Stimulated activated naive CD8-positive, alpha-beta T cell treated with anti-CD3 and anti-CD28 coated beads, Interleukin-15, Interleukin-2, amounts not matched to agents 100 ng/mL and 50 ng/mL, for 24 hours (primary cell): ENCODE data around the gene MRPS27.

ENCODE experiments used
- H3K27ac Mint-ChIP-seq: one replicate; pipeline ENCODE4 v1.8.0; 2021; ENCODE audit warnings: mild to moderate bottlenecking, mixed read lengths
- H3K27me3 Mint-ChIP-seq: one replicate; pipeline ENCODE4 v1.8.0; 2021; ENCODE audit warnings: mixed read lengths
- H3K36me3 Mint-ChIP-seq: one replicate; pipeline ENCODE4 v1.8.0; 2021; ENCODE audit warnings: low read depth, mixed read lengths
- H3K4me1 Mint-ChIP-seq: one replicate; pipeline ENCODE4 v1.8.0; 2021; ENCODE audit warnings: low read depth, mixed read lengths
- H3K4me3 Mint-ChIP-seq: one replicate; pipeline ENCODE4 v1.8.0; 2021; ENCODE audit warnings: mild to moderate bottlenecking, mixed read lengths
- H3K9me3 Mint-ChIP-seq: one replicate; pipeline ENCODE4 v1.8.0; 2021; ENCODE audit warnings: mixed read lengths

MRPS27 gene

DNA sequence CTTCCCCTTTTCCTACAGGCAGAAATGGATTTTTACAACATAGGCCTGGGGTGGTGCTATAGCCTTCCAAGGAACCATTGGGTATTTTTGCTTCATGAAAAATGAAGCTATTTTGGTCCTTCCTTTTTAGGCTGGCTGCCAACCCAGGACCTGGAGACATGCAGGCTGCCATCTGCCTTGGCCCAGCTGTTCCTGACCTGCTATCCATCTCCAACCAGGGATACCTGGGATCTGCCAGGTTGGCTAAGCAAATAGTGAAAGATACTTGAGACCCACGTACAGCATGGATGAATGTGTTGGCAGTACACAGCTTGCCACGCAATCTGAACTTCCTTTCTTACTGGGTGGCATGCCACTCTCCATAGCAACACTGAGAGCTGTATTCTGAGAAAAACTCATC is 31.1 kb downstream of the MRPS27 start:
- H3K4me1 Mint-ChIP-seq: peaks cover 17% of the 10 kb centered on the region
- peaks cover 69% of the 10 kb centered on the region for H3K36me3 Mint-ChIP-seq
- H3K27me3 Mint-ChIP-seq: no peaks in the 10 kb centered on the region
- H3K9me3 Mint-ChIP-seq: no peaks in the 10 kb centered on the region
- no peak overlapping the region for H3K4me3 Mint-ChIP-seq
- no peak overlapping the region for H3K27ac Mint-ChIP-seq

DNA sequence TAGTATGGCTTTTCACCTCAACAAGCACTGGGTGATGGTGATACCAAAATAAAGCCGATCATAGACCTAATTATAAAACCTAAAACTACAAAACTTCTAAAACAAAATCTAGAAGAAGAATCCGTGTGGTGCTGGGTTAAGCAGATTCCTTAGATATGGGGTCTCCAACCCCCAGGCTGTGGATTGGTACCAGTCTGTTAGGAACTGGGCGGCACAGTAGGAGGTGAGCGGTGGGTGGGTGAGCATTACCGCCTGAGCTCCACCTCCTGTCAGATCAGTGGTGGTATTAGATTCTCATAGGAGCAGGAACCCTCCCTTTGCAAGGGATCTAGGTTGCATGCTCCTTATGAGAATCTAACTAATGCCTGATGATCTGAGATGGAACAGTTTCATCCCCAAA is 33.2 kb downstream of the MRPS27 start:
- no peak overlapping the region for H3K4me3 Mint-ChIP-seq
- peaks cover 12% of the 10 kb centered on the region for H3K4me1 Mint-ChIP-seq
- H3K27ac Mint-ChIP-seq: no peak overlapping the region
- no peaks in the 10 kb centered on the region for H3K27me3 Mint-ChIP-seq
- H3K9me3 Mint-ChIP-seq: no peaks in the 10 kb centered on the region
- peaks cover 69% of the 10 kb centered on the region for H3K36me3 Mint-ChIP-seq

DNA sequence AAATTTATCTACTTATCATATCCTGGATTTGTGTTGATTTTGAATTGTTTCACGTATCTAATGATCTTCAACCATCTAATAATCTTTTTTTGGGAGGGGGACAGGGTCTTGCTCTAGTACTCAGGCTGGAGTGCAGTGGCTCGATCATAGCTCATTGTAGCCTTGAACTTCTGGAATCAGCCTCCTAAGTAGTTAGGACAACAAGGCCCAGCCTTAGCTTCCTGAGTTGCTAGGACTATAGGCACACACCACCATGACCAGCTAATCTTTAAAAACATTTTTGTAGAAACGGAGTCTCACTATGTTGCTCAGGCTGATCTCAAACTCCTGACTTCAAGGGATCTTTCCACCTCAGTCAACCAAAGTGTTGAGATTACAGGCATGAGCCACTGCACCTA is 34.6 kb downstream of the MRPS27 start:
- Mint-ChIP-seq H3K4me1 (peaks cover 12% of the 10 kb centered on the region), H3K9me3 (no peaks in the 10 kb centered on the region), H3K27me3 (no peaks in the 10 kb centered on the region), H3K27ac (no peak overlapping the region), H3K36me3 (peaks cover 69% of the 10 kb centered on the region), H3K4me3 (no peak overlapping the region)

DNA sequence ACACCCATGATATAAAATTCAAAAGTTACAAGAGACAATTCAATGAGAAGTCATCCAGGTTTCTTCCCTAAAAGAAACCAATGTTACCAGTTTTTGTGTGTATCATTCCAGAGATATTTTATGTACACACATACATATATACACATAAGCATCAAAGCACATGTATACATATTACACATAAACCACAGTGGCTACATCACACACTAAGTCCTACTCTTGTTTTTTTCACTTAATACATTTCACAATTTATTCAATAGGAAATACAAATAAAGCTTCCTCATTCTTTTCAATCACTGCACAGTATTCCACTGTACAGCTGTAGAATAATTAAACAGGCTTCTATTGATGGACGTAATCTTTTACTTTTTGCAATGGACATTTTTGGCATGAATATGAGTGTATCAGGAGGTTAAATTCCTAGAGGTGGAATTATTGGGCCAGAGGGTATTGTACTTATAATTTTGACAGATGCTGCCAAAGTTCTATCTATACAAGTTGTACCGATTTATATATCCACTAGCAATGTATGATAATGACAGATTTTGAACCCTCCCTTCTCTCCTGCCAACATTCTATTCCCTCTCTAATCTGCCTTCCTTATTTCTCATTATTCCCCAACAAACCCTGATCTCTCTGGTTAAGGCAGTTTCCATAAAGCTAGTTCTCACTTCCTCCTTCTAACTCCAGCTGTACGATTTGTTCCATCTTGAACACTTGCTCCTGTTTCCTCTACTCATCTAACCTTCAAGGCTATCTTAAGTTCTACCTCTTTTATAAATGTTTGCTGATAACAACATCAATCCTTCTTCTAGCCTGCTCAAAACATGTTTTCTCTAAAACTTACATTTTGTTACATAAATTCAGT is 35.2 kb downstream of the MRPS27 start:
- Mint-ChIP-seq H3K27ac (no peak overlapping the region), H3K4me3 (no peak overlapping the region), H3K4me1 (peaks cover 9% of the 10 kb centered on the region)

DNA sequence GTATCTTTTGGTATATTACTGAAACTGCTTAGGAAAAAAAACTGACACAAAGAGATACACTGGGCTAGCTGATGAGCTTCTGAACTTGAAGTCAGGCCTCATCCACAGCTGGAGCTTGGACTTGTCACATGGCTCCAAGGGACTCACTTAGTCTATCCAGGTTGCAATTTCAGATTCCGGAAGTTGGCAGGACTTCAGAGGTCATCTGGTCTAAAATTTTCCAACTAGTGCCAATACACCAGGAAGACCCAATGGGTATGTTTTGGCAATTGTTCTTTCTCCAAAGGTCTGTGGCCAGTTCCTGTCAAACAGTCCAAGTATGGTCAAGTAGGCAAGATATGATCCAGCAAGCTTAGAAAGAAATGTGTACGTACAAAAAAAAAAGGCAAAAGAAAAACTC is 36.7 kb downstream of the MRPS27 start:
- peak overlapping the region; percentile 62 for H3K27ac Mint-ChIP-seq
- peaks cover 69% of the 10 kb centered on the region for H3K36me3 Mint-ChIP-seq
- H3K4me1 Mint-ChIP-seq: peaks cover 9% of the 10 kb centered on the region
- H3K9me3 Mint-ChIP-seq: no peaks in the 10 kb centered on the region
- H3K27me3 Mint-ChIP-seq: no peaks in the 10 kb centered on the region
- H3K4me3 Mint-ChIP-seq: no peak overlapping the region

More for the DNA sequence above, 35.2 kb downstream of the MRPS27 start:
- Mint-ChIP-seq H3K27me3 (no peaks in the 10 kb centered on the region), H3K9me3 (no peaks in the 10 kb centered on the region), H3K36me3 (peaks cover 66% of the 10 kb centered on the region)

DNA sequence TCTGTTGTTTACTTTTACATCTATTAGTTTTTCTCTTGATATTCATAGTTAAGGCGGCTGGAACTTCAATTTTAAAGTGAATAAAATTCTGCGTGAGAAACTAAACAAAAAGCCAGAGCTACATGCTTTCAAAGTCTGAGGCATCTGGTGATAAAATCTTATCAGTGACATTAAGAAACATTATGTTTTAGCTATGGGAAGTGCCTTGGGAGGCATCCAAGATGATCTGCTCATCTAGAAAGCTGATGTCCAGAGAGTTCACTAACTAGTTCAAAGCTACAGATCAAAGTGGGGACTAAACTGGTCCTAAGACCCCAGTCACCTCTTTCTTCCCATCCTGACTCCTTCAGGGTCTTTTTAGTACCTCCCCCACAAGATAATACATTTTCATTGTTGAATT is 37.2 kb downstream of the MRPS27 start:
- Mint-ChIP-seq H3K27ac (no peak overlapping the region), H3K9me3 (no peaks in the 10 kb centered on the region), H3K27me3 (no peaks in the 10 kb centered on the region), H3K4me1 (peaks cover 9% of the 10 kb centered on the region), H3K4me3 (no peak overlapping the region), H3K36me3 (peaks cover 70% of the 10 kb centered on the region)

DNA sequence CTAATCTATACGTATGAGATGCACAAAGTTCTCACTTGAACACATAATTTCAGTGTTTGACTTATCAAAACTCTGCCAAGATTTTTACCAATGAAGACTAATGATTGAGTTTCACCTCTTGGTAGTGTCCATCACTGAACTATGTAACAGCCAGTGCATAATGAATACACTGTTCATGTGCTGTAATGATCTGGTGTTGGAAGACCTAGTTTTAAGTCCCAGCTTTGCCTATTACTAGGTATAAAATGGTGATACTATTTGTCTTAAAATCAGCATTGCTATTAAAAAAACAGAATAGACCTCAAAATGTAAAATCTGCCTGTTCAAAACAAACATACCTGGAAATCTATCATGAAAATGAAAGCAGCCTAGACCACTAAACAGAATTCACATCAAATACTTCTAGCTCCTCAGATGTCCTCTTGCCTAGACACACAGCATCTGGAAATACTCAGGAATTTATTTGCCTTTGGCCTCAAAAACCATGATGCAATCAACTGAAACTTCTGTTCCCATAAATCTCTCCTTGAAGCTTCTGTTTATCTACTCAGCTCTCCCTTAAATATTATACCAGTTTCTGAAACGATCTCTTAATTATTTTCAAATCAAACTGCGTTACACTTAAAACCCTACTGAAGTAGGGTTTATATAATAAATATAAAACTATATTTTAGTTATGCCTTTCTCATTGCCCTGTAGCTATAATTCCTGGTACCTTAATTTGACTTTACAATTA is 38.1 kb downstream of the MRPS27 start:
- no peaks in the 10 kb centered on the region for H3K27me3 Mint-ChIP-seq
- no peak overlapping the region for H3K4me3 Mint-ChIP-seq
- H3K36me3 Mint-ChIP-seq: peaks cover 73% of the 10 kb centered on the region
- H3K27ac Mint-ChIP-seq: peak overlapping the region; percentile 7
- peaks cover 13% of the 10 kb centered on the region for H3K4me1 Mint-ChIP-seq
- H3K9me3 Mint-ChIP-seq: no peaks in the 10 kb centered on the region

DNA sequence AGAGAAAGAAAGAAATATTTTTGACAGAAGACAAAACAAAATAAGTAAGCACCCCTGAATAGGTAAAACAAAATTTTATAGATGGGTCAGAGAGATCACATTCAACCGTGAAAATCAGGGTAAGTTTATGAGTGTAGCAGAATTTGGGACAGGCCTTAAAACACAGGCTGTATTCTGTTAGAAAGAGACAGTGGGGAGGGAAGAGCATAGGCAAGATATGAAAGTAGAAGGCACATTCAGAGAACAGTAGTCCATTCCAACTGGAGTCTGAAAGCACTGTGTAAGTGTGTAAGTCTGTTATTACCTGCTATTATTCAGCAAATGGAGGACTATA is 38.6 kb downstream of the MRPS27 start:
- H3K4me3 Mint-ChIP-seq: no peak overlapping the region
- no peaks in the 10 kb centered on the region for H3K27me3 Mint-ChIP-seq
- H3K27ac Mint-ChIP-seq: no peak overlapping the region
- peaks cover 73% of the 10 kb centered on the region for H3K36me3 Mint-ChIP-seq
- peaks cover 13% of the 10 kb centered on the region for H3K4me1 Mint-ChIP-seq
- H3K9me3 Mint-ChIP-seq: no peaks in the 10 kb centered on the region

DNA sequence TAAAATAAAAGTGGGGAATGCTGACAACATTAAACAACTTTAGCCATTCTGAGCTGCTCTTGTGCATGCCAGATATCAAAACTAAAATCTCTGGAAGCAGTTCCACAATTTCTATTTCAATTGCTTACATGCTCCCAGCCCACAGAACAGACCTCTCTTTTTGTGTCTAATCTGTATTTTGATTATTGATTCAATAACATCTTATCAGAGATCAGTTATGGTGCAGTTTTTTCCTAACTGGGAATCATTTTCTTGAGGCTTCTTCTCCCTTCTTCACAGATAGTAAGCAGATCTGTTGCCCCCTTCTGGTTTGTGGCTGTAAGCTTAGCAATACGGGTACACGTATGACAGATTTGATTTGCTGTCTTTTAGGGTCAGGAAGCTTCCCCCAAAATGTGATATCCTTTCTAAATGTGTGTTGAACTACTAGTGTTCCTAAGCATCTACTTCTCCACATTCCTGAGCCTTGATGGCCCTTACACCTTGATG is 39.4 kb downstream of the MRPS27 start:
- Mint-ChIP-seq H3K27me3 (no peaks in the 10 kb centered on the region), H3K9me3 (no peaks in the 10 kb centered on the region), H3K4me1 (peaks cover 13% of the 10 kb centered on the region), H3K36me3 (peaks cover 73% of the 10 kb centered on the region), H3K4me3 (no peak overlapping the region), H3K27ac (no peak overlapping the region)

DNA sequence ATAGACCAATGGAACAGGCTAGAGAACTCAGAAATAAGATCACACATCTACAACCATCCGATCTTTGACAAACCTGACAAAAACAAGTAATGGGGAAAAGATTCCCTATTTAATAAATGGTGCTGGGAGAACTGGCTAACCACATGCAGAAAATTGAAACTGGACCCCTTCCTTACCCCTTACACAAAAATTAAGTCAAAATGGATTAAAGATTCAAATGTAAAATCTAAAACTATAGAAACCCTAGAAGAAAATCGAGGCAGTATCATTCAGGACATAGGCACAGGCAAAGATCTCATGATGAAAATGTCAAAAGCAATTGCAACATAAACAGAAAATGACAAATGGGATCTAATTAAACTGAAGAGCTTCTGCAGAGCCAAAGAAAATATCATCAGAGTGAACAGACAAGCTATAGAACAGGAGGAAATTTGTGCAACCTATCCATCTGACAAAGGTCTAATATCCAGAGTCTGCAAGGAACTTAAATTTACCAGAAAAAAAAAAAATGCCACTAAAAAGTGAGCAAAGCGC is 43.8 kb downstream of the MRPS27 start:
- Mint-ChIP-seq H3K27me3 (no peaks in the 10 kb centered on the region), H3K4me1 (peaks cover 3% of the 10 kb centered on the region), H3K27ac (no peak overlapping the region), H3K9me3 (no peaks in the 10 kb centered on the region), H3K4me3 (no peak overlapping the region), H3K36me3 (peaks cover 73% of the 10 kb centered on the region)

DNA sequence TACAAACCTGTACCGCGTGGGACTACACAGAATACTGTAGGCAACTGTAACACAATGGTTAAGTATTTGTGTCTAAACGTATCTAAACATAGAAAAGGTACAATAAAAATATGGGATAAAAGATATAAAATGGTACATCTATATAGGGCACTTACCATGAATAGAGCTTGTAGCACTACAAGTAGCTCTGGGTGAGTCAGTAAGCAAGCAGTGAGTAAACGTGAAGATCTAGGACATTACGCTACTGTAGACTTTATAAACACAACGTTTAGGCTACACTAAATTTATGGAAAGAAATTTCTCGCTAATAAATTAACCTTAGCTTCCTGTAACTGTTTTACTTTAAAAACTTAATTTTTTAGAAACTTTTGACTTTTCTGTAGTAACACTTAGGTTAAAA is 46.5 kb downstream of the MRPS27 start:
- H3K36me3 Mint-ChIP-seq: peaks cover 63% of the 10 kb centered on the region
- no peaks in the 10 kb centered on the region for H3K9me3 Mint-ChIP-seq
- no peak overlapping the region for H3K27ac Mint-ChIP-seq
- H3K4me1 Mint-ChIP-seq: peaks cover 3% of the 10 kb centered on the region
- H3K27me3 Mint-ChIP-seq: no peaks in the 10 kb centered on the region
- H3K4me3 Mint-ChIP-seq: no peak overlapping the region

DNA sequence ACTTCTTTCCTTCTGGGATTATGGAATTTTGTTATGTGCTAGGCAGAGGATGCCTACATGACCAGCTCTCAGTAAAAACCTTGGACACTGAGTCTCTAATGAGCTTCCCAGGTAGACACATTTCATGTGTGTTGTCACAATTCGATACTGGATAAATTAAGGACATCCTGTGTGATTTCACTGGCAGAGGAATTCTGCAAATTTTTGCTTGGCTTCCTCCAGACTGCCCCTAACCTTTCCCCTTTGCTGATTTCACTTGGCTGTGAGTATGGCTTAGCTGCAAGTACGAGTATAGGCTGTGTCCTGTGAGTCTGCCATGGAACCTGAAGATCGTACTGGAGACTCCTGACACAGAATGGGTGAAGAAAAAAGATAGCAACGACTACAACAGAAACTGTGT is 47.6 kb downstream of the MRPS27 start:
- no peak overlapping the region for H3K4me3 Mint-ChIP-seq
- peaks cover under 1% of the 10 kb centered on the region for H3K4me1 Mint-ChIP-seq
- no peak overlapping the region for H3K27ac Mint-ChIP-seq
- no peaks in the 10 kb centered on the region for H3K27me3 Mint-ChIP-seq
- H3K36me3 Mint-ChIP-seq: peaks cover 57% of the 10 kb centered on the region
- no peaks in the 10 kb centered on the region for H3K9me3 Mint-ChIP-seq

DNA sequence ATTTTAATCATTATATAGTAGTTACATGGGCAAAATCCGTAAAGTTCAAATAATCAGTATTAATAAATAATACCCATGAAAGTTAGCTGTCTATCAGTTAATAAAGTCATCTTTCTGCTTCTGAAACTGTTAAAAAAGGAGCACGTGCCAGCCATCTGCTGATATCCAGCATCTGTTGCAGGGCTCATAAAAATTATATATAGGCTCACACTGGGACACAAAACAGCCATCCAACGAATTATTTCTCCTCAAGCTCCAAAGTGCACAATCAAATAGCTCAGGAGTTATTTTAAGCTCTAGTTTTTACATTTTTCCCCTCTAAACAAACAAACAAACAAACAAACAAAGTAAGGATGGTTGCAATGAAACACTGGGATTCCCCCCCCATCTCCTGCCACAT is 48.3 kb downstream of the MRPS27 start:
- Mint-ChIP-seq H3K36me3 (peaks cover 56% of the 10 kb centered on the region), H3K4me3 (no peak overlapping the region), H3K4me1 (no peaks in the 10 kb centered on the region), H3K27ac (no peak overlapping the region), H3K27me3 (no peaks in the 10 kb centered on the region), H3K9me3 (no peaks in the 10 kb centered on the region)

DNA sequence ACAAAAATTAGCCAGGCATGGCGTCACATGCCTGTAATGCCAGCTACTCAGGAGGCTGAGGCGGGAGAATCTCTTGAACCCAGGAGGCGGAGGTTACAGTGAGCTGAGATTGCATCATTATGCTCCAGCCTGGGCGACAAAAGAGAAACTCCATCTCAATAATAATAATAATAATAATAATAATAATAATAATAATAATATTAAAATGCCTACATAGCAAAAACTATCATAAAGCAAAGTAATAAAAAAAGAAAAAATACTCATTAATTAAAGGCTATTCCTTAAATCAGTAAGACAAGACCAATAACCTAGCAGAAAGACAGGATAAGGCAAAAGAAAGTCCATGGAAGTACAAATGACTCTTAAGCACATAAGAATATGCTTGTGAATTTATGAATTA is 50.0 kb downstream of the MRPS27 start:
- Mint-ChIP-seq H3K4me1 (no peaks in the 10 kb centered on the region), H3K36me3 (peaks cover 47% of the 10 kb centered on the region), H3K9me3 (no peaks in the 10 kb centered on the region), H3K27me3 (no peaks in the 10 kb centered on the region), H3K4me3 (no peak overlapping the region), H3K27ac (no peak overlapping the region)

DNA sequence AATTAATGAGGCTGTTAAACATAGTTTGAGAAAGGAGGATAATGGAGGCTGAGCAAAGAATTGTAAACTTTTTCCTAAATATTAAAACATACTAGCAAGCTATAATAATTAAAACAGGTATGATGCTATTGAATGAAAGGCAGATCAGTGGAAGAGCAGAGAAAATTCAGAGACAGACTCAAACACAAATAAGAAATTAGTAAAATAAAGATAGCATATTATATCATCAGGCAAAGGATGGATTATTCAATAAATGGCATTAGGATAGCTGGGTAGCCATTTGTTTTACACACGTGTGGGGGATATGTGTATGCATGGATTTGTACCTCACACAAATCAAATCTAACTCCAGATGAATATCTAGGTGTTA is 50.6 kb downstream of the MRPS27 start:
- H3K27ac Mint-ChIP-seq: no peak overlapping the region
- no peaks in the 10 kb centered on the region for H3K27me3 Mint-ChIP-seq

More for the DNA sequence above, 50.6 kb downstream of the MRPS27 start:
- Mint-ChIP-seq H3K4me1 (no peaks in the 10 kb centered on the region), H3K36me3 (peaks cover 46% of the 10 kb centered on the region), H3K4me3 (no peak overlapping the region), H3K9me3 (no peaks in the 10 kb centered on the region)
